HG02943 (cell line): Measurements from ENCODE around the gene RPS6KA1.
A peak's percentile ranks its signal among the peaks of the same experiment; 100 is the strongest.

Source experiments
- ATAC-seq: cut with Tn5 transposase; IDR thresholded peaks from one replicate; pipeline ENCODE4 v1.9.1; 2021; ENCODE audit warnings: mild to moderate bottlenecking, low read depth, moderate library complexity; ENCODE audit not compliant: unreplicated experiment

Gene RPS6KA1

GRCh38 chr1:26530895-26531598 is 1.5 kb downstream of the RPS6KA1 start:
- no peak for ATAC-seq

GRCh38 chr1:26531651-26532131 is 2.1 kb downstream of the RPS6KA1 start:
- no peak for ATAC-seq

- no peak for ATAC-seq
These were observed 4.5 kb downstream of the RPS6KA1 start for GRCh38 chr1:26533951-26534509.

GRCh38 chr1:26535201-26535600 is 5.6 kb downstream of the RPS6KA1 start:
- no peak for ATAC-seq

- ATAC-seq: no peak
These were observed 6.5 kb downstream of the RPS6KA1 start for GRCh38 chr1:26536081-26536480.

- ATAC-seq: no peak
These were observed 7.0 kb downstream of the RPS6KA1 start for GRCh38 chr1:26536521-26536920.

GRCh38 chr1:26537951-26538352 is 8.4 kb downstream of the RPS6KA1 start:
- ATAC-seq: no peak

GRCh38 chr1:26538480-26539412 is 9.2 kb downstream of the RPS6KA1 start:
- ATAC-seq: no peak

- no peak for ATAC-seq
These were observed 10.2 kb downstream of the RPS6KA1 start for GRCh38 chr1:26539722-26540121.

GRCh38 chr1:26540351-26540750 is 10.8 kb downstream of the RPS6KA1 start:
- ATAC-seq: no peak

GRCh38 chr1:26541431-26541815 is 11.9 kb downstream of the RPS6KA1 start:
- ATAC-seq: peak; percentile 2

GRCh38 chr1:26541816-26542711 is 12.5 kb downstream of the RPS6KA1 start:
- peak; percentile 57 for ATAC-seq

- no peak for ATAC-seq
These were observed 13.3 kb downstream of the RPS6KA1 start for GRCh38 chr1:26542771-26543451.

- ATAC-seq: no peak
These were observed 13.9 kb downstream of the RPS6KA1 start for GRCh38 chr1:26543462-26543861.

- ATAC-seq: no peak
These were observed 14.6 kb downstream of the RPS6KA1 start for GRCh38 chr1:26544126-26544525.

GRCh38 chr1:26545969-26546323 is 16.4 kb downstream of the RPS6KA1 start:
- no peak for ATAC-seq

- no peak for ATAC-seq
These were observed 16.8 kb downstream of the RPS6KA1 start for GRCh38 chr1:26546375-26546774.

- ATAC-seq: no peak
These were observed 17.3 kb downstream of the RPS6KA1 start for GRCh38 chr1:26546819-26547218.

- ATAC-seq: no peak
These were observed 19.3 kb downstream of the RPS6KA1 start for GRCh38 chr1:26548841-26549240.

GRCh38 chr1:26550946-26551345 is 21.4 kb downstream of the RPS6KA1 start:
- no peak for ATAC-seq
